BLaER1 (cell line): ENCODE results near the gene ADAMTS16.
A peak's percentile ranks its signal among the peaks of the same experiment; 100 is the strongest.

Experiments used
- H3K27ac ChIP-seq: shearing (Covaris generic); formaldehyde crosslinking; 2 replicates; pipeline ENCODE4 v1.8.1; 2022
- H3K27me3 ChIP-seq: shearing (Covaris generic); formaldehyde crosslinking; 2 replicates; pipeline ENCODE4 v1.8.1; 2022
- H3K36me3 ChIP-seq: shearing (Covaris generic); formaldehyde crosslinking; 2 replicates; pipeline ENCODE4 v1.8.1; 2022
- H3K4me1 ChIP-seq: shearing (Covaris generic); formaldehyde crosslinking; 2 replicates; pipeline ENCODE4 v1.8.1; 2022
- H3K4me2 ChIP-seq: shearing (Covaris generic); formaldehyde crosslinking; 2 replicates; pipeline ENCODE4 v1.8.1; 2022
- H3K4me3 ChIP-seq: shearing (Covaris generic); formaldehyde crosslinking; 2 replicates; pipeline ENCODE4 v1.8.1; 2022
- H3K9ac ChIP-seq: shearing (Covaris generic); formaldehyde crosslinking; 2 replicates; pipeline ENCODE4 v1.8.1; 2022
- H3K9me3 ChIP-seq: shearing (Covaris generic); formaldehyde crosslinking; 2 replicates; pipeline ENCODE4 v1.8.1; 2022
- H4K20me1 ChIP-seq: shearing (Covaris generic); formaldehyde crosslinking; 2 replicates; pipeline ENCODE4 v1.8.1; 2022
- Cebpa-rat ChIP-seq: shearing (Covaris generic); IDR thresholded peaks from 2 replicates; pipeline ENCODE4 v1.8.1; 2022

The ADAMTS16 gene

GRCh38 chr5:5330728-5331452 is 190.8 kb downstream of the ADAMTS16 start:
- Histone ChIP-seq H4K20me1 (no peaks in the 10 kb centered on the region), H3K4me1 (peaks cover 31% of the 10 kb centered on the region), H3K9me3 (peaks cover 5% of the 10 kb centered on the region; the same call in 1 of the 2 replicates), H3K9ac (no peak overlapping the region), H3K27ac (no peak overlapping the region), H3K4me3 (no peak overlapping the region), H3K36me3 (no peaks in the 10 kb centered on the region), H3K27me3 (no peaks in the 10 kb centered on the region), H3K4me2 (no peak overlapping the region)
- TF ChIP-seq Cebpa-rat, result no peak

DNA sequence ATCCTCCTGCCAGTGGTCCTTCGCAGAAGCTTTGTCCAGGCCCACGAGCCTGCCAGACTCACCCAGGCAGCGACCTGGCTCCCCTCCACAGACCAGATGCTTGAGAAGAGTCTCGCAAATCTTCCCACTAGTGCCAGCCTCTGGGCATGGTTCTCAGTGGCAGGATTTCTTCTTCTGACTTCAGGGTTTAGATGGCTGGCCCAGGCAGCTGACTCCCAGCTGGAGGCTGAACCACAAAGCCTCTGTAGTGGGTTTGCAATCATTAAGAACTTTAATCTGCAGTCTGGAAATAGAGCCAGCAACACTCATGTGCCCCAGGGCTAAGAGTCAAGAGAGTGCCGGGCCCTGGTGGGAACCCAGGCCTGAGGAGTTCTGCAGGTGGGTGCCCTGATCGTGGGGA is 191.7 kb downstream of the ADAMTS16 start:
- H3K4me1 ChIP-seq, result peaks cover 31% of the 10 kb centered on the region
- no peaks in the 10 kb centered on the region for H3K27me3 ChIP-seq
- TF ChIP-seq Cebpa-rat, result no peak
- no peaks in the 10 kb centered on the region for H3K36me3 ChIP-seq
- no peaks in the 10 kb centered on the region for H4K20me1 ChIP-seq
- no peak overlapping the region for H3K4me3 ChIP-seq
- H3K4me2 ChIP-seq, result peak overlapping the region; percentile 29
- H3K27ac ChIP-seq, result no peak overlapping the region
- H3K9me3 ChIP-seq, result peaks cover 5% of the 10 kb centered on the region; the same call in 1 of the 2 replicates
- no peak overlapping the region for H3K9ac ChIP-seq

DNA sequence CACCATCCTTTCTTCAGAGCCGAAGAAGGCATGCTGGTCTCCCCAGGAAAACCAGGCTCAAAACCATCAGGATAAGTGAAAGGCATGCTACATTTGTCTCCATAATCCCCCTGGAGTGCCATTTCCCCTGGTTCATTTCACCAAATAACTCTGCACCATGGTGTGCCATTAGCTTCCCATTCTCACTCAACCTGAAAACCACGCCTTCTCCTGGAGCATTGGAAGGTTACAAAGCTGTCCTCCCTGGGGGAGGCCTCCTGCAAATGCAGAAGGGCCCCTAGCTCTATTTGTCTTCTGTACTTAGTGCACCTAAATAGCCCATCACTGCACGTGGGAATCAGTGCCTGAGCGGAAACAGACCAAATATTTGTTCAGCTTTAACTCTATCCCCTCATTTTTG is 192.2 kb downstream of the ADAMTS16 start:
- no peaks in the 10 kb centered on the region for H4K20me1 ChIP-seq
- H3K27me3 ChIP-seq, result no peaks in the 10 kb centered on the region
- peak overlapping the region; percentile 29 for H3K4me2 ChIP-seq
- no peak overlapping the region for H3K9ac ChIP-seq
- TF ChIP-seq Cebpa-rat, result no peak
- no peak overlapping the region for H3K27ac ChIP-seq
- H3K9me3 ChIP-seq, result peaks cover 5% of the 10 kb centered on the region; the same call in 1 of the 2 replicates
- H3K4me3 ChIP-seq, result no peak overlapping the region
- H3K36me3 ChIP-seq, result no peaks in the 10 kb centered on the region
- peaks cover 31% of the 10 kb centered on the region for H3K4me1 ChIP-seq

GRCh38 chr5:5335107-5335506 is 195.0 kb downstream of the ADAMTS16 start:
- H4K20me1 ChIP-seq, result no peaks in the 10 kb centered on the region
- H3K36me3 ChIP-seq, result no peaks in the 10 kb centered on the region
- H3K27ac ChIP-seq, result no peak overlapping the region
- no peak overlapping the region for H3K9ac ChIP-seq
- H3K4me3 ChIP-seq, result no peak overlapping the region
- H3K4me1 ChIP-seq, result peaks cover 31% of the 10 kb centered on the region
- TF ChIP-seq Cebpa-rat, result no peak
- H3K27me3 ChIP-seq, result no peaks in the 10 kb centered on the region
- H3K9me3 ChIP-seq, result no peaks in the 10 kb centered on the region
- H3K4me2 ChIP-seq, result no peak overlapping the region

DNA sequence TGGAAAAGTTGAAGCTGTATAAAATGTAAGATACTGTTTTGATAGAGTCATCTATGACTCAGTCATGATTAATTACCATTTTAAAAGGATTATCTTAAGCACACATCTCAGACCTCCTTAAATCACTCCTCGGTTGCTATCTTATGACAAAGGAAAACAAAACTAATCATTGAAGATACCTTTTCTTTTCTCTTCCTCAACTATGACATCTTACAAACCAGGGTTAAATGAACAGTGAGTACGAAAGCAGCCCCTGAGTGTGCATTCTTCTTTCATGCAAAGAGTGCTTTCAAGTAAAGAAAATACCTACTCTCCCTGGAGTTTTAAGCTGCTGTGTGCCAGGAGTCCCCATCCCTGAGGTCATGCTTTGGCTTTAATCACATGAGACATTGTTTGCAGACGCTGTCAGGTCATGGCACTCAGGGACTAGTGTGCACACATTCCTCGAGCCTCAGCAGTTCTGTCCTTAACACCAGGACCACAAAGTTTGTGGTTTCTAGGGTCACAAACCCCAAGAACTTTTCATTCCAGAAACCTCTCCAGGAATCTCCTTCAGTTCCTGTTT is 195.7 kb downstream of the ADAMTS16 start:
- Histone ChIP-seq H3K36me3 (no peaks in the 10 kb centered on the region), H3K9ac (no peak overlapping the region), H3K27ac (no peak overlapping the region), H4K20me1 (no peaks in the 10 kb centered on the region), H3K4me2 (no peak overlapping the region), H3K4me1 (peaks cover 31% of the 10 kb centered on the region), H3K4me3 (no peak overlapping the region), H3K9me3 (no peaks in the 10 kb centered on the region), H3K27me3 (no peaks in the 10 kb centered on the region)
- no peak for TF ChIP-seq Cebpa-rat

- H3K4me3 ChIP-seq, result no peak overlapping the region
- no peak overlapping the region for H3K9ac ChIP-seq
- H3K9me3 ChIP-seq, result no peaks in the 10 kb centered on the region
- no peak overlapping the region for H3K4me2 ChIP-seq
- H4K20me1 ChIP-seq, result no peaks in the 10 kb centered on the region
- no peak for TF ChIP-seq Cebpa-rat
- no peaks in the 10 kb centered on the region for H3K27me3 ChIP-seq
- peaks cover 25% of the 10 kb centered on the region for H3K4me1 ChIP-seq
- no peaks in the 10 kb centered on the region for H3K36me3 ChIP-seq
- no peak overlapping the region for H3K27ac ChIP-seq
These were observed 199.1 kb downstream of the ADAMTS16 start for GRCh38 chr5:5339257-5339656.

DNA sequence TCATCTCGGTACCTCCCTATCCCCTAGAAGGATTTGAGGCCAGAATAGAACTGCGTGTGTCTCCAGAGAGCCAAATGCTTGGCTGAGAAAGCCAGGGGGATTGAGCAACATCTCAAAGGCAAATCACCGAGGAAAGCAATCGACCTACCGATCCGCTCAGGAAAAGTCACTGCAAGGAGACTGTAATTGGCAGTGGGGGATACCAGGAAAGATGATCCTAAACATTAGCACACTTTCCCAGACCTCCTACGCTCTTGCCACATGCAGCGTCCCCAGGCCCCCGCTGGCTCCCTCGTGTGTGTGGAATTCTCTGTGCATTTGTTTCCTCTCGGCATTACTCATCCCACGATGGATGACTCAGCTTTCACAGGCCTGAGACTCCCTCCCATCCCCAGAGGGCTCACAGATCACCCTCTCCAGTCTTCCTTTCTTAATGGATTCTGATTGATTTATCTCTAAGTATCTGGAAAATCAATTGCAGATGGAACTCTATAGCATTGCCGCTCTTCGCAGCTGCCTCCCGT is 200.1 kb downstream of the ADAMTS16 start:
- peaks cover 31% of the 10 kb centered on the region for H3K4me1 ChIP-seq
- TF ChIP-seq Cebpa-rat, result no peak
- no peaks in the 10 kb centered on the region for H3K36me3 ChIP-seq
- no peak overlapping the region for H3K27ac ChIP-seq
- no peaks in the 10 kb centered on the region for H3K27me3 ChIP-seq
- no peak overlapping the region for H3K4me2 ChIP-seq
- no peaks in the 10 kb centered on the region for H3K9me3 ChIP-seq
- no peak overlapping the region for H3K9ac ChIP-seq
- no peak overlapping the region for H3K4me3 ChIP-seq
- H4K20me1 ChIP-seq, result no peaks in the 10 kb centered on the region

- Histone ChIP-seq H3K4me3 (no peak overlapping the region), H3K9ac (no peak overlapping the region), H3K4me1 (peaks cover 44% of the 10 kb centered on the region), H3K4me2 (no peak overlapping the region), H3K27ac (no peak overlapping the region), H3K36me3 (no peaks in the 10 kb centered on the region), H3K27me3 (no peaks in the 10 kb centered on the region), H3K9me3 (peaks cover 5% of the 10 kb centered on the region; the same call in 1 of the 2 replicates), H4K20me1 (no peaks in the 10 kb centered on the region)
- no peak for TF ChIP-seq Cebpa-rat
These were observed 201.6 kb downstream of the ADAMTS16 start for GRCh38 chr5:5341531-5342292.

GRCh38 chr5:5342784-5343183 is 202.7 kb downstream of the ADAMTS16 start:
- no peaks in the 10 kb centered on the region for H4K20me1 ChIP-seq
- H3K27me3 ChIP-seq, result no peaks in the 10 kb centered on the region
- TF ChIP-seq Cebpa-rat, result no peak
- no peak overlapping the region for H3K9ac ChIP-seq
- no peak overlapping the region for H3K4me3 ChIP-seq
- no peaks in the 10 kb centered on the region for H3K36me3 ChIP-seq
- H3K4me2 ChIP-seq, result peak overlapping the region; percentile 73
- H3K4me1 ChIP-seq, result peaks cover 51% of the 10 kb centered on the region
- no peak overlapping the region for H3K27ac ChIP-seq
- peaks cover 13% of the 10 kb centered on the region; the same call in 1 of the 2 replicates for H3K9me3 ChIP-seq

DNA sequence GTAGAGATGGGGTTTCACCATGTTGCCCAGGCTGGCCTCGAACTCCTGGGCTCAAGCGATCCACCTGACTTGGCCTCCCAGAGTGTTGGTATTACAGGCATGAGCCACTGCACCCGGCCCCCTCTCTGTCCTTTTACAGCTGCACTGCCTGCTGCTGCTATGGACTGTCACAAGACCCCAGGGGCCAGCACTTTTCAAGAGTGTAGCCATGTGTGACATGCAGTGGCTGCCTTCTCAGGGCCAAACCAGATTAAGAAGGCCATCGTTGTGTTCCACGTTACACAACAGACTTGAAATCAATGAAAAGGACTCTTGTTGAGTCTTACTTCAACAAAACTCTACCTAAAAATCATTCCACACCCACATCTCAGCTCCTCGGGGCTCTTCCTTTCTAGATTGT is 203.4 kb downstream of the ADAMTS16 start:
- no peak for TF ChIP-seq Cebpa-rat
- peak overlapping the region; percentile 29; the same call in 1 of the 2 replicates for H3K9ac ChIP-seq
- H3K27ac ChIP-seq, result peak overlapping the region; percentile 68
- no peaks in the 10 kb centered on the region for H3K27me3 ChIP-seq
- peak overlapping the region; percentile 73 for H3K4me2 ChIP-seq
- H3K4me3 ChIP-seq, result no peak overlapping the region
- no peaks in the 10 kb centered on the region for H4K20me1 ChIP-seq
- no peaks in the 10 kb centered on the region for H3K36me3 ChIP-seq
- H3K9me3 ChIP-seq, result peaks cover 13% of the 10 kb centered on the region; the same call in 1 of the 2 replicates
- peaks cover 59% of the 10 kb centered on the region for H3K4me1 ChIP-seq
